Heart left ventricle (tissue), 13 donors: ENCODE data around the gene GADD45A.

Experiments
- POLR2A ChIP-seq, 2 donors: fragments of 450-650 bp; IDR thresholded peaks; one replicate each; pipeline ENCODE4 v1.6.1; 2017; ENCODE audit warnings: antibody characterized with exemption in 2 of 2, mild to moderate bottlenecking in 2 of 2, moderate library complexity in 2 of 2
- TF ChIP-seq, protein P1 (sequence below), 12 donors: fragments of 200-600 bp; sonication (generic) in 4 of 12; IDR thresholded peaks; one replicate each; pipeline versions ENCODE4 v1.5.0 to v1.8.0; 2018 to 2022; ENCODE audit warnings: antibody characterized with exemption in 12 of 12, mild to moderate bottlenecking in 5 of 12
- donor health status: ischemic (EF 13 %, LVEDD 7.1; RV severe dilation, severe dysfunction).
- donor health status: DM: no; HTN: yes; CAD: no.
- donor health status: DM: no; HTN: no; CAD: no.
- donor health status: ischemic (EF 25% LVEDD 6.9; RV normal size, moderate dysfunction).
- donor health status: ischemic (EF 25% LVEDD 5.7; RV mildly dilated, moderate dysfunction).
- donor health status: ischemic (EF 35%, LVEDD 5.7; RV mildly dilated, moderate dysfunction).
- donor health status: nonischemic (EF 11% LVEDD 7.7; RV severe dilation, severe dysfunction).
- donor health status: DM: yes; HTN: yes; CAD: no.
- donor health status: PGD.
- donor health status: ischemic (EF 29% LVEDD 5.4; RV normal size, mild dysfunction).
- donor health status: nonischemic (EF 23%, LVEDD 6.1; RV moderate dilation, normal function).

DNA sequence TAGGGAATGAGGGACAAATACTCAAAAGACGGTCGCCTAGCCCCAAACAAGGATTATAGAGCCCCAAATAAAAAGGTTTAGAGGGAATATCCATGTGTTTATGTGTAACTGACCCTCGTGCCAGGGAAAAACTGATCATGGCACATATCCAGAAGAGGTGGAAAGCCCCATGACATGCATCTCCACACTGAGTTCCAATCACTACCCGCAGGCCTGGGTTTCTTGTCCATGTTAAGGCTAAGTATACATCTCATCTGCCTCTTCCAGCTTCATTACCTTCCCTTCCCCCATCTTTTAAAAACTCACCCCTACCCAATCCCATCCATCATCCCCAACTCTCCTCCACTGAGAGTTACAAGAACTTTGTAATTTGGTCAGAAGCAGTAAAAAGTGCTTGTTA lies 15.2 kb downstream of the GADD45A start:
- TF ChIP-seq, protein P1, sequence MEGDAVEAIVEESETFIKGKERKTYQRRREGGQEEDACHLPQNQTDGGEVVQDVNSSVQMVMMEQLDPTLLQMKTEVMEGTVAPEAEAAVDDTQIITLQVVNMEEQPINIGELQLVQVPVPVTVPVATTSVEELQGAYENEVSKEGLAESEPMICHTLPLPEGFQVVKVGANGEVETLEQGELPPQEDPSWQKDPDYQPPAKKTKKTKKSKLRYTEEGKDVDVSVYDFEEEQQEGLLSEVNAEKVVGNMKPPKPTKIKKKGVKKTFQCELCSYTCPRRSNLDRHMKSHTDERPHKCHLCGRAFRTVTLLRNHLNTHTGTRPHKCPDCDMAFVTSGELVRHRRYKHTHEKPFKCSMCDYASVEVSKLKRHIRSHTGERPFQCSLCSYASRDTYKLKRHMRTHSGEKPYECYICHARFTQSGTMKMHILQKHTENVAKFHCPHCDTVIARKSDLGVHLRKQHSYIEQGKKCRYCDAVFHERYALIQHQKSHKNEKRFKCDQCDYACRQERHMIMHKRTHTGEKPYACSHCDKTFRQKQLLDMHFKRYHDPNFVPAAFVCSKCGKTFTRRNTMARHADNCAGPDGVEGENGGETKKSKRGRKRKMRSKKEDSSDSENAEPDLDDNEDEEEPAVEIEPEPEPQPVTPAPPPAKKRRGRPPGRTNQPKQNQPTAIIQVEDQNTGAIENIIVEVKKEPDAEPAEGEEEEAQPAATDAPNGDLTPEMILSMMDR (IDR thresholded peaks at IDR 0.05): no peak
- no peak for TF ChIP-seq POLR2A (IDR thresholded peaks at IDR 0.05)
